GM18858 (cell line): ENCODE measurements around the gene PRTG.
"Not testable (repeated sequence)": the region's sequence is repeated elsewhere in the genome, so short reads cannot be mapped to it uniquely, and the experiment has no call there.

ENCODE experiments used
- ATAC-seq: cut with Tn5 transposase; IDR thresholded peaks from one replicate; pipeline ENCODE4 v1.9.1; 2021; ENCODE audit not compliant: unreplicated experiment

Gene PRTG

DNA sequence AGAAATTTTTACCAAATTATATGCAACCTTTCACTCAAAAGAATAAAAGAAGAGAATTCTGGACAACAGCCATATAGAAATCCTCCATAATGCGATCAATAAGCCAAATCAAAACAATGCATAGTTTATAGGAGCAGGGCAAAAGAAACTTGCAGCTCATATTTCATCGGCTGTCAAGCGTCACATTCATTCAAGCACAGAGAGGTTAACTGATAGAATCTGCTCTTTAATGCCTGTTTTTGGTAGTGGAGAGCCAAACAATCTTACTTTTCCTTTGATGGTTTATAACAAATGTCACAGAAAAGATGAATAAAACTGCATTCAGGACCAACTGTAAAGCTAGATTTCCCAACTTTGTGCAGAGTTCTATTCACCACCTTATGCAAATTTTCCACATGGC, 35.4 kb downstream of the PRTG start:
- no peak for ATAC-seq

GRCh38 chr15:55703873-55704301, 39.1 kb downstream of the PRTG start:
- ATAC-seq: no peak

DNA sequence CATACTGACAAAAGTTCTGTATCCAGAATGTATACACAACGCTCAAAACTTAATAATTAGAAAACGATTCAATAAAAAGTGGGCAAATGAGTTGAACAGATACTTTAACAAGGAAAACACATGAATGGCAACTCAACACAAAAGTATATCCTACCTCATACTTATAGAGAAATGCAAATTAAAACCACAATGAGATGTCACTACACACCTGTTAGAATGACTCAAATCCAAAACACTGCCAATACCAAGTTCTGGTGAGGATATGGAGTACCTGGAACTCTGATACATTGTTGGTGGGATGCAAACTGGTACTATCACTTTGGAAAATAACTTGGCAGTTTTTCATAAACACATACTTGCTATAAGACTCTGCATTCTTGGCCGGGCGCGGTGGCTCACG, 42.1 kb downstream of the PRTG start:
- peak; percentile 46 for ATAC-seq

GRCh38 chr15:55698653-55699052, 44.3 kb downstream of the PRTG start:
- no peak for ATAC-seq

DNA sequence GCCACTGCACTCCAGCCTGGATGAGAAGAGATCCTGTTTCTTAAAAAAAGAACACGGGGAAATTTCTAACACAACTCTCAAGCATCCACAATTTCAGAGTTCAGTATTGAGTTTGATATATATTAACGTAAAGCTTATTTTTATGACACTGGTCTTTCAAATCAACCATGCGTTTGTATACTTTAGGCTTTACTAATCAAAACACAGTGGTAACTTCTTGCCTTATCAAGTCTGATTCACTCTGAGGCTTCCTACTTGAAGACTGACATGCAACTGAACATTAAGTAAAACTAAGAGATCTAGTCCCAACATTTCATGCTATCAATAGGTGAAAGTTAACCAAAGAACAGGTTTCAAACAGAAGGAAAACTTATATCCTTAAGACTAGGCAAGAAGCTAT, 46.7 kb downstream of the PRTG start:
- no peak for ATAC-seq

- no peak for ATAC-seq
These were observed 47.5 kb downstream of the PRTG start for GRCh38 chr15:55695432-55695831.

DNA sequence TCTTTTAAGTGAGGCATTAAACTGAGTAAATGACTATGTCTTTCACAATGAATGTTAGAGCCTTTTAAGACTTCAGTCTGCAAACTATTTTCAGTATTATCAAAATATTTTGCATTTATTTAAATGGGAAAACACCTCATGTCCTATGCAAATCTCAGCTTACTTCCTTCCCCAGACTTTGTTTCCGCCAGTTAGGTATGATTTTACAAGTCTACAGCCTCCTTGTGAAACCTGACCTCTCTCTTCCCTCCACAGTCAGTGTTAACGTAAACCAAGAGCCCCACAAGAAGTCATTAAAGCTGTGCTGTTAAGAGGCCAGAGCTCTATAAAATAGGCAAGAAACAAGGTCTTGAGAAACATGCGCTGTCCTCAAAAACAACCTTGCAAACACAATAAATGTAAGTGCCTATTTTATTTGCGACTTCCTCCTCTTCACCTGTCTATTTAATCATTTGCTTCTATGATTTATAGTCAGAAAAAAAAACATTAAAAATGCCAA, 48.3 kb downstream of the PRTG start:
- ATAC-seq: peak; percentile 92

GRCh38 chr15:55693116-55693515, 49.8 kb downstream of the PRTG start:
- not testable (repeated sequence) for ATAC-seq

DNA sequence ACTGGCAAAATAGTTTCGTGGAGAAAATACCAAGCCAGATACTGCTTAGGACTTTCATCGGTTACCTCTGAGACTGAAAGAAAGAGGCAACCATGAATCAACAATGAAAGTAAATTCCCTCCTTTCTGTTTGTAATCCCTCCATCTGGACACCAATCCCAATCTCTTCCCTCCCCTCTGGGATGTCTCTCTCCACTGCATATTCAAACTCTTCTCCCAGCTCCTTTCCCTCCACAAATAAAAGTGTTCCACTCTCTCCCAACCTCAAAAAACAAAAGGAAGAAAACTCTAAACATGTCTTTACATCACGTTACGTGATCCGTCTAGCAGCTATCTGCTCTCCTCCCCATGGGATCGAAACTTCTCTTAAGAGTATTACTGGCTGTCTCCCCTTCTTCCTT, 55.2 kb downstream of the PRTG start:
- no peak for ATAC-seq

DNA sequence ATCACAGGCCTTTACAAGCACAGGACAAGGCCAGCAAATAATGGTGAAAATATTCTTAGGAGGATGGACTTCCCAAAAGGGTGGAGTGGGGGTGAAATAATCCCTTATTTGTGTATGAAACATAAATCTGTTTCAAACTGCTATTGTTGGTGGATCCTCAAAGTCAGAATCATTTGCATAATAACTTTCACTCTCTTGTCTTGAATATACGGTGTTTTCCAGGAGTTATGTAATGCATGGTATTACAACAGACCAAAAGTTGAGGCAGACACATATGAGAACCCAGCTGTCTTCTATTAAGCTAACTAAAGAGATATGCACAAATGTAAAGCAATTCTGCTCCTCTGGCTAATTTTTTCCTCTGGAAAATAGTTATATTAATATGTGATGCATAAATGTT, 57.7 kb downstream of the PRTG start:
- ATAC-seq: peak; percentile 88

DNA sequence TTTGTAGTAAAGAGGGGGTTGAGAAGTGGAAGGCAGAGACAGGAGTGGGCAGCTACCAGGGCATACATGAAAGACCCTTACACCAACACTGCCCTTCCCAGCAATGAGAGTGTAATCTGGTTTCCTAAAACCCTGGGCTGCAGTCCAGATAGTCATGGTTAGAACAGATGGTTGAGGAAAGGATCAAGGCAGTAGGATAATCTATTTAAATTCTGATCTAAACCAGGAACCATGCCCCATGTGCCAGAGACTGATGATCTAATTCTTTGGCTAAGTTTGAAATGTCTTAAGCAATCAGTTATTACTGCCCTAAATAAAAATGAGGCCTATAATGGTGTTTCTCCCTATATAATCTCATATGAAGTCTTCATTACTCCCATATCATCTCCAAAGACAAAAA, 59.6 kb downstream of the PRTG start:
- ATAC-seq: no peak

- peak; percentile 53 for ATAC-seq
These were observed 61.3 kb downstream of the PRTG start for GRCh38 chr15:55681631-55682030.

DNA sequence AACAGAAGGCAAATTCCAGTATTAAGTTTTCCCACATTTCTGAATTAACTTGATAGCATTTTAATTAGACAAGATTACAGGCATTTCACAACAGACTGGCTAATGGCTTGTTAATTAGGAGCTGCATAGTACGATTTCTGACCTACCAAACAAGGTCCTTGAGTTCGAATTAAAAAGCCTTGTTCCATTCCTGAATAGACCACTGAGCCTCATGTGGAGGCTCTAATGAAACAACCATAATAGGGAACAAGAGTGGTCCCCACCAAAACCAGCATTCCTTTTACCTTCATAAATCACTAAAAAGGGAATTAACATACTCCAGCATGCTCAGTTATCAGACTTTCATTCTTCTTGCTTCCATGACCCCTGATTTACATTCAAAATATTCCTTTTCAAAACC, 66.4 kb downstream of the PRTG start:
- no peak for ATAC-seq

DNA sequence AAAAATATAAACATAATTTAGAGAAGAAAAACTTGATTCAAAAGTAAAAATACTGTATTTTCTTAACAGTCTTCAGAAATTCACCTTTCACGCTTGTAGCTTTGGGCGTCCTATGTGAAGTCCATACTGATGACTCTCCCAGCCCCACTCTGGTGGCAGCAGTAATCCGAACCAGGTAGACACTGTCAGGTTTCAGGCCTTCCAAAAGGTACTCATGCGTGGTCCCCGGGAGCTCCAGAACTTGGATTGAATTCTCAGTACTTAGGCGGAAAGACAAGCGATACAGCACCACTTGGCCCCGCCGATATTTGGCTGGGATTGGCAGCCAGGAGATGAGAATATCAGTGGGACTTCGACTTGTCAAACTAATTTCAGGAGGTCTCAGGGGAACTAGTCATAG, 69.7 kb downstream of the PRTG start:
- ATAC-seq: no peak

GRCh38 chr15:55669270-55669669, 73.7 kb downstream of the PRTG start:
- no peak for ATAC-seq

DNA sequence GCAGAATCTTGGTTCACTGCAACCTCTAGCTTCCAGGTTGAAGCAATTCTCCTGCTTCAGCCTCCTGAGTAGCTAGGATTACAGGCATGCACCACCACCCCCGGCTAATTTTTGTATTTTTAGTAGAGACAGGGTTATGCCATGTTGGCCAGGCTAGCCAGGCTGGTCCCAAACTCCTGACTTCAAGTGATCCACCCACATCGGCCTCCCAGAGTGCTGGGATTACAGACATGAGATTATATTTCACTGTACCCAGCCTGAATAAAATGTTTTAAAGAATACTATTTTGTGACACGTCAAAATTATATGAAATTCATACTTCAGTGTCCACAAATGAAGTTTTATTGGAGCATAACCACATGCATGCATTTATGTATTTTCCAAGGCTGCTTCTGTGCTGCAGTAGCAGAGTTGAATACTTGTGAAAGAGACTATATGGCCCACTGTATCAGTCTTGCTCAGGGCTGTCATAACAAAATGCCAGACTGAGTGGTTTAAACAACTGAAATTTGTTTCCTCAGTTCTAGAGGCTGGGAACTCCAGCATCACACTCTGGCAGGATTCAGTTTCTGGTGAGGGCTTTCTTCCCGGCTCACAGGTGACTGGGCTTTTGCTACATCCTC, 77.2 kb downstream of the PRTG start:
- ATAC-seq: no peak

DNA sequence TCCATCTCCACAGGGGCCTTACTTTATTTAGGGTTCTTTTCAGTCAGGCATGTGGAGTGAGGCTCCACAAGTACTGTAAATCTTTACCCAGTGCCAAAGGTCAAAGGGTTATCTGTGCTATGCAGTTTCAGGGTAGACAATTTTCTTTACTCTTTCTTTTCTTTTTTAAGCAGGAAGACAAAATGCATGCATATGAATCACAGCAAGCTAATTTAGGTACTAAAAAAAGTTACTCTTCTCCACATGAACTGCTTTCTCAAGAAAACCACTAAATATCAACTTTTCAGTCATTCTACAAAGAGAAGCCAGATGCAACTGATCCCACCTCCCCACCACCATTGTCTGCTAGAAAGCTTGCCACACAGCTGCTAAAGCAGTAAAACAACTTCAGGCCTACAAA, 81.5 kb downstream of the PRTG start:
- ATAC-seq: no peak

DNA sequence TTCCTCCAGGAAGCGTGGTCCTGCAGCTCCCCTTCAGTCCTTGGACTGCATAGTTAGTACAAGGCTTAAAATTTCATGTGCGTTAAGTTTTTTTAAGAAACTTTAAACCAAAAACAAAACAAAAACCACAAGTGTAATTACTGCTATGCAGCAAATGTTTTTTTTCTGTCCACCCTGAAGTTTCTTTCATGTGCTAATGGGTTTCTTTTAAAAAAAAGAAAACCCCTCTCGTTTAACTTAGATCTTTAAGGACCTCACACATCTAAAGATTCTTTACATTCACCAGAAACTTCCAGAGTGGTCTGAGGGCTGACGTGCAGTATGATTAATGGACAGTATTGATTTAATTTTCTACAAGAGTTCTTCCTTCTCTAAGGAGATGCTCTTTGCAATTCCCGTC, 82.8 kb downstream of the PRTG start:
- no peak for ATAC-seq

DNA sequence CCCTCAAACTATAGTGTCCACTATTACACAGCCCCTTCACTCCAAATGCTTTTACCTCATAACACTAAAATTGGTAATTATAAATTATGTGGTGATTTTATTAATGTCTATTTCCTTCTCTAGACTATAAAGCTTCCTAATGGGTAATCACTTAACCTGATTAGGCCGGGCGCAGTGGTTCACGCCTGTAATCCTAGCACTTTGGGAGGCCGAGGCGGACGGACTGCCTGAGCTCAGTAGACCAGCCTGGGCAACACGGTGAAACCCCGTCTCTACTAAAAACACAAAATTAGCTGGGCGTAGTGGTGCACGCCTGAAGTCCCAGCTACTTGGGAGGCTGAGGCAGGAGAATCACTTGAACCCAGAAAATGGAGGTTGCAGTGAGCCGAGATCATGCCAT, 83.5 kb downstream of the PRTG start:
- ATAC-seq: no peak

- ATAC-seq: no peak
These were observed 84.1 kb downstream of the PRTG start for GRCh38 chr15:55658886-55659285.

GRCh38 chr15:55654561-55655031, 88.4 kb downstream of the PRTG start:
- no peak for ATAC-seq

- ATAC-seq: no peak
These were observed 90.0 kb downstream of the PRTG start for GRCh38 chr15:55652909-55653495.

- no peak for ATAC-seq
These were observed 90.6 kb downstream of the PRTG start for GRCh38 chr15:55652359-55652758.
